ENCODE measurements around the gene C19orf67.

DNA sequence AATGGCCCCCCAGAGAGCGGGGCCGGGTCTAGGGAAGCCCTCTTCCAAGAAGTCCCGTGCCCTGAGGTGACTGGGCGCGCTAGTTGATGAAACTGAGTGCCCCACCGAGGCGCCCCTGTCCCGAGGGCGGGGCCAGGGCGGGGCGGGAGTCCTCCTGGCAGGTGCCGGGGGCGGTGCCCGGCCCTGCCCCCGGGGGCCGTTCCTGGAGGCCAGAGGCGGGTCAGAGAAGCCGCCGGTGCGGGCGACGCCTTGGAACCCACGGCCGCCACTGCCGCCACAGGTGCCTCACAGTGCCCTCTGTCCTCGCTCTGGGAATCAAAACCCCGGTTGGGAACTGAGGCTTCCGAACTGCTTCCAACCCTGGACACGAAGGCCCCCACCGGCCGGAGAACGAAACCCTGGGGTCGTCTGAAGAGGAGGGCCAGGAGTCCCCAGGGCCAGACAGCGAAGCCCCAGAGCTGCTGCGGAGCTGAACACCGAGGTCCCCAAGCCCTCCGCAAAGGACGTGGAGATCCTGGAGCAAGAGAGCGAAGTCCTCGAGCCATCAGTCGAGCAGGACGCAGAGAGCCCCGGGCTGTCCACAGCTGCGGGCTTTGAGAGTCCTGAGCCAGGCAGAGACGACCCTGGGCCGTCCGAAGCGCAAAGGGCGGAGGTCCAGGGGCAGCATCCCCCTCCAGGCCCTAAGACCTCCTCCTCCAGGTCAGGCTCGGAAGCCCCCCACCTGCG is 12.9 kb downstream of the C19orf67 start, which contains the start of gene MISP3:
- TF ChIP-seq CTCF (IDR thresholded peaks at IDR 0.05) (no peak), POLR2AphosphoS5 (IDR thresholded peaks at IDR 0.05) (peak in 1 of 2 donors; percentile 32), EP300 (IDR thresholded peaks at IDR 0.05) (no peak), POLR2A (IDR thresholded peaks at IDR 0.05) (peak in 1 of 4 donors; percentile 59)
